Duodenal mucosa (tissue), 2 donors: ENCODE measurements around the gene ITGBL1.

Experiments used
- H3K27ac ChIP-seq: one replicate; pipeline ENCODE4 v1.7.0; 2013; ENCODE audit warnings: low read depth, low read length
- H3K27me3 ChIP-seq, 2 donors: one replicate each; pipeline ENCODE4 v1.7.0; 2013; ENCODE audit warnings: low read length in 2 of 2, control low read depth in 1 of 2; ENCODE audit not compliant: insufficient read depth in 2 of 2, control insufficient read depth in 1 of 2
- H3K36me3 ChIP-seq, 2 donors: one replicate each; pipeline ENCODE4 v1.7.0; 2013; ENCODE audit warnings: low read length in 2 of 2, control low read depth in 1 of 2; ENCODE audit not compliant: insufficient read depth in 2 of 2, control insufficient read depth in 1 of 2
- H3K4me1 ChIP-seq, 2 donors: one replicate each; pipeline ENCODE4 v1.7.0; 2013; ENCODE audit warnings: low read length in 2 of 2, control low read depth in 1 of 2; ENCODE audit not compliant: insufficient read depth in 2 of 2, control insufficient read depth in 1 of 2
- H3K4me3 ChIP-seq, 2 donors: one replicate each; pipeline ENCODE4 v1.7.0; 2013; ENCODE audit warnings: low read length in 2 of 2, low read depth in 1 of 2
- H3K9ac ChIP-seq, 2 donors: one replicate each; pipeline ENCODE4 v1.7.0; 2013; ENCODE audit warnings: low read length in 2 of 2, low read depth in 1 of 2
- H3K9me3 ChIP-seq, 2 donors: one replicate each; pipeline ENCODE4 v1.7.0; 2013; ENCODE audit warnings: low read length in 2 of 2, control low read depth in 1 of 2; ENCODE audit not compliant: control insufficient read depth in 1 of 2

The ITGBL1 gene

GRCh38 chr13:101707659-101708058 is 255.2 kb downstream of the ITGBL1 start:
- H3K4me1 ChIP-seq = no peaks in the 10 kb centered on the region
- H3K9ac ChIP-seq = no peak overlapping the region
- H3K27me3 ChIP-seq = no peaks in the 10 kb centered on the region
- H3K27ac ChIP-seq = no peak overlapping the region
- H3K4me3 ChIP-seq = no peak overlapping the region
- H3K36me3 ChIP-seq = no peaks in the 10 kb centered on the region
- H3K9me3 ChIP-seq = no peaks in the 10 kb centered on the region

- Histone ChIP-seq H3K4me1 (no peaks in the 10 kb centered on the region), H3K27ac (no peak overlapping the region), H3K9ac (no peak overlapping the region), H3K4me3 (no peak overlapping the region), H3K9me3 (no peaks in the 10 kb centered on the region), H3K36me3 (no peaks in the 10 kb centered on the region), H3K27me3 (no peaks in the 10 kb centered on the region)
Observed at GRCh38 chr13:101708115-101708514, 255.6 kb downstream of the ITGBL1 start.

GRCh38 chr13:101709952-101710351 is 257.5 kb downstream of the ITGBL1 start:
- Histone ChIP-seq H3K4me3 (no peak overlapping the region), H3K4me1 (no peaks in the 10 kb centered on the region), H3K9me3 (no peaks in the 10 kb centered on the region), H3K27me3 (no peaks in the 10 kb centered on the region), H3K27ac (no peak overlapping the region), H3K36me3 (no peaks in the 10 kb centered on the region), H3K9ac (no peak overlapping the region)

GRCh38 chr13:101711307-101712025 is 259.0 kb downstream of the ITGBL1 start:
- H3K4me1 ChIP-seq = no peaks in the 10 kb centered on the region
- H3K27me3 ChIP-seq = no peaks in the 10 kb centered on the region
- H3K27ac ChIP-seq = no peak overlapping the region
- H3K4me3 ChIP-seq = no peak overlapping the region
- H3K36me3 ChIP-seq = no peaks in the 10 kb centered on the region
- H3K9ac ChIP-seq = no peak overlapping the region
- peaks cover 0 to 3% of the 10 kb centered on the region in 2 donors for H3K9me3 ChIP-seq

- no peaks in the 10 kb centered on the region for H3K36me3 ChIP-seq
- no peaks in the 10 kb centered on the region for H3K4me1 ChIP-seq
- H3K4me3 ChIP-seq = no peak overlapping the region
- H3K9me3 ChIP-seq = peaks cover 0 to 3% of the 10 kb centered on the region in 2 donors
- H3K27ac ChIP-seq = no peak overlapping the region
- no peak overlapping the region for H3K9ac ChIP-seq
- H3K27me3 ChIP-seq = no peaks in the 10 kb centered on the region
Observed at GRCh38 chr13:101712026-101712348, 259.5 kb downstream of the ITGBL1 start.

- Histone ChIP-seq H3K27ac (no peak overlapping the region), H3K9me3 (peaks cover 0 to 3% of the 10 kb centered on the region in 2 donors), H3K27me3 (no peaks in the 10 kb centered on the region), H3K9ac (no peak overlapping the region), H3K36me3 (no peaks in the 10 kb centered on the region), H3K4me3 (no peak overlapping the region), H3K4me1 (no peaks in the 10 kb centered on the region)
Observed at GRCh38 chr13:101714195-101714594, 261.7 kb downstream of the ITGBL1 start.

GRCh38 chr13:101717353-101717752 is 264.9 kb downstream of the ITGBL1 start:
- H3K27me3 ChIP-seq = no peaks in the 10 kb centered on the region
- H3K27ac ChIP-seq = no peak overlapping the region
- no peaks in the 10 kb centered on the region for H3K4me1 ChIP-seq
- H3K9ac ChIP-seq = no peak overlapping the region
- no peaks in the 10 kb centered on the region for H3K36me3 ChIP-seq
- H3K4me3 ChIP-seq = no peak overlapping the region
- H3K9me3 ChIP-seq = peaks cover 0 to 3% of the 10 kb centered on the region in 2 donors

- H3K27ac ChIP-seq = no peak overlapping the region
- no peak overlapping the region for H3K4me3 ChIP-seq
- H3K9me3 ChIP-seq = peaks cover 0 to 3% of the 10 kb centered on the region in 2 donors
- no peak overlapping the region for H3K9ac ChIP-seq
- H3K4me1 ChIP-seq = no peaks in the 10 kb centered on the region
- H3K27me3 ChIP-seq = no peaks in the 10 kb centered on the region
- H3K36me3 ChIP-seq = no peaks in the 10 kb centered on the region
Observed at GRCh38 chr13:101718496-101718895, 266.0 kb downstream of the ITGBL1 start.

GRCh38 chr13:101726681-101727080 is 274.2 kb downstream of the ITGBL1 start:
- no peaks in the 10 kb centered on the region for H3K27me3 ChIP-seq
- H3K9ac ChIP-seq = no peak overlapping the region
- no peaks in the 10 kb centered on the region for H3K9me3 ChIP-seq
- H3K4me3 ChIP-seq = no peak overlapping the region
- H3K36me3 ChIP-seq = no peaks in the 10 kb centered on the region
- no peaks in the 10 kb centered on the region for H3K4me1 ChIP-seq
- H3K27ac ChIP-seq = no peak overlapping the region

GRCh38 chr13:101727118-101727517 is 274.6 kb downstream of the ITGBL1 start:
- Histone ChIP-seq H3K36me3 (no peaks in the 10 kb centered on the region), H3K9ac (no peak overlapping the region), H3K4me1 (no peaks in the 10 kb centered on the region), H3K4me3 (no peak overlapping the region), H3K27me3 (no peaks in the 10 kb centered on the region), H3K27ac (no peak overlapping the region), H3K9me3 (no peaks in the 10 kb centered on the region)

- Histone ChIP-seq H3K36me3 (no peaks in the 10 kb centered on the region), H3K27ac (no peak overlapping the region), H3K9ac (no peak overlapping the region), H3K9me3 (no peaks in the 10 kb centered on the region), H3K27me3 (no peaks in the 10 kb centered on the region), H3K4me3 (no peak overlapping the region), H3K4me1 (no peaks in the 10 kb centered on the region)
Observed at GRCh38 chr13:101728021-101728420, 275.5 kb downstream of the ITGBL1 start.
